HEK293 (cell line): ENCODE results near the gene FDCSP.
"Not testable (repeated sequence)": the region's sequence is repeated elsewhere in the genome, so short reads cannot be mapped to it uniquely, and the experiment has no call there.

Experiments
- CTCF ChIA-PET: fragments of 350-600 bp; formaldehyde crosslinking; extraction: SDS; loops from one replicate; lab custom pipeline; 2021; ENCODE audit warnings: antibody characterized with exemption; lab: Yijun Ruan, JAX
- POLR2A ChIA-PET: fragments of 300-600 bp; formaldehyde crosslinking; extraction: SDS; loops from one replicate; lab custom pipeline; 2020; ENCODE audit warnings: antibody characterized with exemption, inconsistent platforms; lab: Yijun Ruan, JAX
- H3K27ac ChIP-seq: fragments of 200-500 bp; sonication (Bioruptor generic); 2 replicates; pipeline ENCODE4 v1.5.1; 2014; ENCODE audit warnings: low read depth, low read length, control low read depth, inconsistent platforms; ENCODE audit errors: extremely low read depth
- H3K36me3 ChIP-seq, 2 experiments: fragments of 200-500 bp in 1 of 2; sonication (Bioruptor generic) in 1 of 2; 1 replicate in 1 of 2; 2 replicates in 1 of 2; pipeline ENCODE4 v1.5.1; 2014 to 2017; ENCODE audit warnings: inconsistent platforms in 2 of 2, low read length in 2 of 2; ENCODE audit not compliant: control insufficient read depth in 2 of 2, insufficient read depth in 1 of 2
- H3K4me1 ChIP-seq: fragments of 200-500 bp; sonication (Bioruptor generic); 2 replicates; pipeline ENCODE4 v1.5.1; 2014; ENCODE audit warnings: mild to moderate bottlenecking, low read length, inconsistent platforms; ENCODE audit not compliant: control insufficient read depth, insufficient read depth
- H3K4me3 ChIP-seq: 2 replicates; pipeline ENCODE4 v1.5.1; 2011; ENCODE audit warnings: low read depth, mild to moderate bottlenecking, control low read depth, low read length, moderate library complexity
- H3K9me3 ChIP-seq: fragments of 200-500 bp; sonication (Bioruptor generic); 2 replicates; pipeline ENCODE4 v1.5.1; 2014; ENCODE audit warnings: low read depth, low read length, inconsistent platforms; ENCODE audit not compliant: control insufficient read depth, insufficient read depth
- ATF2 ChIP-seq: fragments of 450-650 bp; formaldehyde crosslinking; IDR thresholded peaks from 2 replicates; pipeline ENCODE4 v1.5.1; 2016; ENCODE audit warnings: missing biosample characterization, missing genetic modification characterization, low read depth
- BCL11B ChIP-seq: fragments of 450-650 bp; formaldehyde crosslinking; IDR thresholded peaks from 2 replicates; pipeline ENCODE4 v1.5.1; 2016; ENCODE audit warnings: low read depth, missing biosample characterization, missing genetic modification characterization
- HOXD13 ChIP-seq: sonication (generic); formaldehyde crosslinking; IDR thresholded peaks from 2 replicates; pipeline ENCODE4 v1.8.0; 2022; ENCODE audit warnings: missing genetic modification reagents, borderline replicate concordance
- PBX3 ChIP-seq: sonication (generic); formaldehyde crosslinking; IDR thresholded peaks from 2 replicates; pipeline ENCODE4 v1.8.1; 2022; ENCODE audit warnings: mild to moderate bottlenecking, moderate library complexity, missing genetic modification reagents
- SETDB1 ChIP-seq: IDR thresholded peaks from one replicate; pipeline ENCODE4 v1.6.1; 2017; ENCODE audit warnings: mild to moderate bottlenecking, low read length, moderate library complexity, mixed read lengths; ENCODE audit not compliant: insufficient read length
- SP2 ChIP-seq: fragments of 450-650 bp; formaldehyde crosslinking; IDR thresholded peaks from 2 replicates; pipeline ENCODE4 v1.5.1; 2016; ENCODE audit warnings: missing biosample characterization, missing genetic modification characterization
- TSHZ1 ChIP-seq: fragments of 450-650 bp; formaldehyde crosslinking; IDR thresholded peaks from 2 replicates; pipeline ENCODE4 v1.5.1; 2016; ENCODE audit warnings: missing biosample characterization, missing genetic modification characterization, borderline replicate concordance
- ZFP41 ChIP-seq: fragments of 450-650 bp; formaldehyde crosslinking; IDR thresholded peaks from 2 replicates; pipeline ENCODE4 v1.5.1; 2016; ENCODE audit warnings: missing biosample characterization, missing genetic modification characterization, borderline replicate concordance
- ZNF19 ChIP-seq: fragments of 450-650 bp; formaldehyde crosslinking; IDR thresholded peaks from 2 replicates; pipeline ENCODE4; 2016; ENCODE audit warnings: missing biosample characterization, missing genetic modification characterization, low read depth
- ZNF24 ChIP-seq: fragments of 450-650 bp; formaldehyde crosslinking; IDR thresholded peaks from 2 replicates; pipeline ENCODE4 v1.5.1; 2016; ENCODE audit warnings: missing biosample characterization, missing genetic modification characterization
- ZNF26 ChIP-seq: fragments of 450-650 bp; formaldehyde crosslinking; IDR thresholded peaks from 2 replicates; pipeline ENCODE4 v1.5.1; 2016; ENCODE audit warnings: missing biosample characterization, missing genetic modification characterization
- ZNF488 ChIP-seq: fragments of 450-650 bp; formaldehyde crosslinking; IDR thresholded peaks from 2 replicates; pipeline ENCODE4 v1.5.1; 2016; ENCODE audit warnings: missing biosample characterization, missing genetic modification characterization
- ZNF776 ChIP-seq: fragments of 450-650 bp; formaldehyde crosslinking; IDR thresholded peaks from 2 replicates; pipeline ENCODE4 v1.5.0; 2017; ENCODE audit warnings: missing biosample characterization, missing genetic modification characterization, borderline replicate concordance
- ZNF792 ChIP-seq: fragments of 450-650 bp; formaldehyde crosslinking; IDR thresholded peaks from 2 replicates; pipeline ENCODE4 v1.5.1; 2016; ENCODE audit warnings: missing biosample characterization, missing genetic modification characterization
- ZNF837 ChIP-seq: fragments of 450-650 bp; formaldehyde crosslinking; IDR thresholded peaks from 2 replicates; pipeline ENCODE4 v1.5.1; 2016; ENCODE audit warnings: missing biosample characterization, missing genetic modification characterization
- ZSCAN18 ChIP-seq: fragments of 450-650 bp; formaldehyde crosslinking; IDR thresholded peaks from 2 replicates; pipeline ENCODE4 v1.5.1; 2016; ENCODE audit warnings: missing biosample characterization, missing genetic modification characterization
- ZSCAN23 ChIP-seq: fragments of 450-650 bp; formaldehyde crosslinking; IDR thresholded peaks from 2 replicates; pipeline ENCODE4 v1.5.1; 2016; ENCODE audit warnings: missing biosample characterization, missing genetic modification characterization

The FDCSP gene

GRCh38 chr4:70239131-70239883, 13.4 kb downstream of the FDCSP start (continued):
- TF ChIP-seq ZNF26 (tag by site-specific recombination) (no peak), ZNF488 (tag by site-specific recombination) (no peak), PBX3 (no peak), ZNF24 (no peak), BCL11B (tag by site-specific recombination) (no peak), TSHZ1 (tag by site-specific recombination) (no peak), ZNF19 (tag by site-specific recombination) (no peak)

- Histone ChIP-seq H3K27ac (no peak overlapping the region), H3K4me1 (no peaks in the 10 kb centered on the region), H3K9me3 (no peaks in the 10 kb centered on the region), H3K36me3 (no peaks in the 10 kb centered on the region), H3K4me3 (no peak overlapping the region)
- ChIA-PET CTCF (no interaction called here), POLR2A (no interaction called here)
- no peak for TF ChIP-seq ZSCAN23
- TF ChIP-seq ZNF837 (tag by site-specific recombination): no peak
- no peak for TF ChIP-seq SETDB1
- TF ChIP-seq ZFP41 (tag by site-specific recombination): no peak
- TF ChIP-seq SP2 (tag by site-specific recombination): no peak
- TF ChIP-seq HOXD13 (CRISPR knock-in tag): no peak
- TF ChIP-seq ZNF792 (tag by site-specific recombination): no peak
- no peak for TF ChIP-seq ZNF776 (tag by site-specific recombination)
- no peak for TF ChIP-seq ZSCAN18 (tag by site-specific recombination)
- no peak for TF ChIP-seq ATF2
Observed at GRCh38 chr4:70239884-70240591, 14.1 kb downstream of the FDCSP start.

GRCh38 chr4:70242297-70242696, 16.4 kb downstream of the FDCSP start, which contains the start of gene CSN3:
Gene CSN3 (plus strand): TSS chr4:70242597. CDS start chr4:70244820, 2,223 bp downstream.
- H3K36me3 ChIP-seq, CTCF ChIA-PET, H3K9me3 ChIP-seq, H3K4me3 ChIP-seq, H3K27ac ChIP-seq, H3K4me1 ChIP-seq, POLR2A ChIA-PET: not testable (repeated sequence)
